Mucosa of rectum (tissue), 2 donors: Measurements from ENCODE around the gene NSG1.

Experiments
- H3K27ac ChIP-seq, 2 donors: one replicate each; pipeline ENCODE4 v1.7.0; 2013; ENCODE audit warnings: inconsistent platforms in 2 of 2, low read depth in 2 of 2, low read length in 2 of 2
- H3K27me3 ChIP-seq, 2 donors: one replicate each; pipeline ENCODE4 v1.7.0; 2013; ENCODE audit warnings: low read length in 2 of 2; ENCODE audit not compliant: control insufficient read depth in 2 of 2, insufficient read depth in 2 of 2
- H3K36me3 ChIP-seq, 2 donors: one replicate each; pipeline ENCODE4 v1.7.0; 2013; ENCODE audit warnings: low read length in 2 of 2; ENCODE audit not compliant: control insufficient read depth in 2 of 2, insufficient read depth in 2 of 2
- H3K4me1 ChIP-seq, 2 donors: one replicate each; pipeline ENCODE4 v1.7.0; 2013; ENCODE audit warnings: low read length in 2 of 2, mild to moderate bottlenecking in 1 of 2; ENCODE audit not compliant: control insufficient read depth in 2 of 2, insufficient read depth in 2 of 2
- H3K4me3 ChIP-seq, 2 donors: one replicate each; pipeline ENCODE4 v1.7.0; 2013; ENCODE audit warnings: low read length in 2 of 2
- H3K9ac ChIP-seq, 2 donors: one replicate each; pipeline ENCODE4 v1.7.0; 2013; ENCODE audit warnings: low read length in 2 of 2, low read depth in 1 of 2, mild to moderate bottlenecking in 1 of 2
- H3K9me3 ChIP-seq, 2 donors: one replicate each; pipeline ENCODE4 v1.7.0; 2013; ENCODE audit warnings: low read length in 2 of 2; ENCODE audit not compliant: control insufficient read depth in 2 of 2
- donor health status: healthy.
- donor health status: Normal muscosa, but diverticular disease.

The NSG1 gene

GRCh38 chr4:4350909-4351308 lies 36.0 kb upstream of the NSG1 start:
- H3K9me3 ChIP-seq: no peaks in the 10 kb centered on the region
- no peak overlapping the region for H3K9ac ChIP-seq
- H3K27me3 ChIP-seq: peaks cover 0 to 4% of the 10 kb centered on the region in 2 donors
- H3K36me3 ChIP-seq: no peaks in the 10 kb centered on the region
- no peak overlapping the region for H3K4me3 ChIP-seq
- H3K4me1 ChIP-seq: no peaks in the 10 kb centered on the region
- H3K27ac ChIP-seq: no peak overlapping the region

- Histone ChIP-seq H3K27ac (no peak overlapping the region), H3K4me1 (no peaks in the 10 kb centered on the region), H3K9me3 (no peaks in the 10 kb centered on the region), H3K9ac (no peak overlapping the region), H3K36me3 (no peaks in the 10 kb centered on the region), H3K4me3 (no peak overlapping the region), H3K27me3 (peaks cover 0 to 10% of the 10 kb centered on the region in 2 donors)
These were observed 31.6 kb upstream of the NSG1 start for GRCh38 chr4:4355302-4355701.

DNA sequence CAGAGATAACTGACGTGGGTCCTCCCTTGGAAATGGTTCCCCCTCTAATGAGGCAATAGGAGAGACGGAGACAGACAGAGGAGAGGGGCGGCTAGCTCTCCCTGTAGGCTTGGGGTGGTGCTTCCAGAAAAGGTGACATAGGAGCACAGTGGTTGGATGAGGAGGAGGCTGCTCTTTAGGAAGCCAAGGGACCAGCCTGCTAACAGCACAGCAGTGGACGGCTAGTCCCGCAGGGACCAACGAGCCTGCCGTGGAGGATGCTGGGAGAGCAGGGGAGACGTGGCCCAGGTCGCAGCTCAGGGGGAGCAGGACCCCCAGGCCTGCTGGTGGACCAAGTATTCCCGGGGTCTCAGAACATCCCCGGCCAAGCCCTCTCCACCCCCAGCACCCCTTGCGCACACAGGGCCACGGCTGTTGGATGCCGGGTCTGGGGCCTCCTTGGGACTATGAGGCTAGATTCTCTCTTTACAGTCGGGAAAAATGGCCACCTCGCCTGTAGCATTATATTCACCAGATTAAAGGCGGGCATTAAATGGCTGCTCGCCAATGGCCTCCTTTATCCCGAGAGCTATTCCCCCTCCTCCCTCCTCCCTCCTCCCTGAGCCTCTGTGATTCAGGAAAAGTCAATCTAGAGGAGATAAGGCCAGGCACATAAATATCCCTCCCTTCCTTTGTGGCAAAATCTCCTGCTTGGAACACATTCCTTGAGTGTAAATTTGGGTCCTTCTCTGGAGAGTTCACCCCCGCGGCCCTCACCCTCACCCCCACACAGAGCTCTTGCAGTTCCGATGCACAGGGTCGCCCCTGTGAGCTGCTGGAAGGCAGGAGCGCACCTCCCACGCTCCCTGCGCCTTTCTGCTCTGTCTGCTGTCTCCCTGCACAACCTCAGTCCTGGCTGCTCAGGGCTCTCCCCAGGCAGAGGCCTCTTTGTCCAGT lies 30.5 kb upstream of the NSG1 start:
- no peaks in the 10 kb centered on the region for H3K36me3 ChIP-seq

DNA sequence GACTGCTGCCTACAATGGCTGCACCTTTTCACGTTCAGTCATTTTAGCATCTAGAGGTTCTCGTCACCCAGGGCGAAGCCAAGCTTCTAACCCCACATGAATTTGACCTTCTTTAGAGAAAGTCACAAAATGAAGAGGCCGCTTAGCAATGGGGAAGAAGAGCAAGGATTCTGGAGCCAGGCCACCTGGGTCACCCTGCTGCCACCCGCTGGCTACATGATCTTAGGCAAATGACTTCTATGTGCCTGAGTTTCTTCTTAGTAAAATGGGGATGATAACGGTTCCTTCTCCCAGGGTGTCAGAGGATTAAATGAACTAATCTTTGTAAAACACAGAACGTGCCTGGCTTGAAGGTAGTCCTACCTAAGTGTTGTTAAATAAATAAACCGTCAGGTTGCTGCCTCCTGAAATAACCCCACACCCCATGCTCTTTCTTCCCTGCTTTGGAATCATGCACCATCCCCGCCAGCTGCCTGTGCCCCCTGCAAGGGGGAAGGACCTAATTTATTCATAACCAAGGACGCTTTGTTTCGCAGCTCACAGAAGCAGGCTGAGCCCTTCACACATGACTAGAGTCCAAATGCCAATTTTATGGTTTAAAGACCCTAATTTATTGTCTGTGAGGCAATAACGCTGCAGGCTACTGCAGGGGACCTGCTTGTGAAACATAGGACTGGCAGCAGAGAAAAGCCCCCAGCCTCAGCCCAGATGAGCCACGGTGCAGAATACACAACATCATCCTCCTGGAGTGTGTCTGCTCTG lies 28.6 kb upstream of the NSG1 start:
- no peak overlapping the region for H3K4me3 ChIP-seq
- H3K36me3 ChIP-seq: no peaks in the 10 kb centered on the region
- no peaks in the 10 kb centered on the region for H3K9me3 ChIP-seq
- no peak overlapping the region for H3K27ac ChIP-seq
- H3K9ac ChIP-seq: no peak overlapping the region
- no peaks in the 10 kb centered on the region for H3K4me1 ChIP-seq
- peaks cover 0 to 10% of the 10 kb centered on the region in 2 donors for H3K27me3 ChIP-seq

More for the DNA sequence above, 30.5 kb upstream of the NSG1 start:
- no peaks in the 10 kb centered on the region for H3K4me1 ChIP-seq
- H3K4me3 ChIP-seq: no peak overlapping the region
- H3K9ac ChIP-seq: no peak overlapping the region
- no peak overlapping the region for H3K27ac ChIP-seq
- peaks cover 0 to 10% of the 10 kb centered on the region in 2 donors for H3K27me3 ChIP-seq
- no peaks in the 10 kb centered on the region for H3K9me3 ChIP-seq

- Histone ChIP-seq H3K27ac (no peak overlapping the region), H3K36me3 (no peaks in the 10 kb centered on the region), H3K4me3 (no peak overlapping the region), H3K9me3 (no peaks in the 10 kb centered on the region), H3K4me1 (no peaks in the 10 kb centered on the region), H3K9ac (no peak overlapping the region), H3K27me3 (peaks cover 0 to 10% of the 10 kb centered on the region in 2 donors)
These were observed 25.0 kb upstream of the NSG1 start for GRCh38 chr4:4361883-4362282.

GRCh38 chr4:4362991-4363697 lies 23.8 kb upstream of the NSG1 start:
- Histone ChIP-seq H3K36me3 (no peaks in the 10 kb centered on the region), H3K9ac (no peak overlapping the region), H3K27me3 (peaks cover 0 to 5% of the 10 kb centered on the region in 2 donors), H3K4me3 (no peak overlapping the region), H3K27ac (no peak overlapping the region), H3K9me3 (no peaks in the 10 kb centered on the region), H3K4me1 (no peaks in the 10 kb centered on the region)

DNA sequence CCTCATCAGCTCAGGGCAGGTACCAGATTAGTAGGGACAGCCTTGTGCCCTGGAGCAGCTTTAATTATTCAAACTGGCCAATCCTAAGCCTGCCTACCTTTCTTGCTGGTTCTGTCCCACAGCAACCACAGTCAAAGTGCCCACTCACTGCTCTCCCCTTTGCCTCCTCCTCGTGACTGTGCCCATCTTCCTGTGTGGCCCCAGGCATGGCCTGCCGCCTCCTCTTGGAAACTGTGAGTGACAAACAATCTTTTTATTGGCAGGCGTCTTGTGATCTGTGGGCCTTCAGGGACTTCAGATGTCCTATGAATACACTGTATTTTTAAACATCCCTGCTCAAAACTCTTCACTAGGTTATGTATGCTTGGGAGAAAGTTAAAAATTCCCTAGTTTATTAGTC lies 22.8 kb upstream of the NSG1 start:
- Histone ChIP-seq H3K27me3 (no peaks in the 10 kb centered on the region), H3K4me1 (no peaks in the 10 kb centered on the region), H3K9ac (no peak overlapping the region), H3K36me3 (no peaks in the 10 kb centered on the region), H3K4me3 (no peak overlapping the region), H3K9me3 (no peaks in the 10 kb centered on the region), H3K27ac (no peak overlapping the region)

GRCh38 chr4:4364486-4365208 lies 22.3 kb upstream of the NSG1 start:
- Histone ChIP-seq H3K4me1 (no peaks in the 10 kb centered on the region), H3K9ac (no peak overlapping the region), H3K27ac (no peak overlapping the region), H3K4me3 (no peak overlapping the region), H3K36me3 (no peaks in the 10 kb centered on the region), H3K9me3 (no peaks in the 10 kb centered on the region), H3K27me3 (no peaks in the 10 kb centered on the region)

- H3K36me3 ChIP-seq: no peaks in the 10 kb centered on the region
- H3K9ac ChIP-seq: no peak overlapping the region
- H3K4me3 ChIP-seq: no peak overlapping the region
- H3K27me3 ChIP-seq: no peaks in the 10 kb centered on the region
- H3K27ac ChIP-seq: no peak overlapping the region
- H3K9me3 ChIP-seq: no peaks in the 10 kb centered on the region
- H3K4me1 ChIP-seq: no peaks in the 10 kb centered on the region
These were observed 17.9 kb upstream of the NSG1 start for GRCh38 chr4:4368809-4369580.
